Activated gamma-delta T cell treated with anti-CD3 and anti-CD28 coated beads, Interleukin-2, amount 50 U/mL, for 16 hours (primary cell): ENCODE measurements around the gene ELF1.

Source experiments
- DNase-seq: peaks from one replicate; pipeline ENCODE4 v3.0.0-alpha.2; 2020; ENCODE audit warnings: low read depth

ELF1 gene

DNA sequence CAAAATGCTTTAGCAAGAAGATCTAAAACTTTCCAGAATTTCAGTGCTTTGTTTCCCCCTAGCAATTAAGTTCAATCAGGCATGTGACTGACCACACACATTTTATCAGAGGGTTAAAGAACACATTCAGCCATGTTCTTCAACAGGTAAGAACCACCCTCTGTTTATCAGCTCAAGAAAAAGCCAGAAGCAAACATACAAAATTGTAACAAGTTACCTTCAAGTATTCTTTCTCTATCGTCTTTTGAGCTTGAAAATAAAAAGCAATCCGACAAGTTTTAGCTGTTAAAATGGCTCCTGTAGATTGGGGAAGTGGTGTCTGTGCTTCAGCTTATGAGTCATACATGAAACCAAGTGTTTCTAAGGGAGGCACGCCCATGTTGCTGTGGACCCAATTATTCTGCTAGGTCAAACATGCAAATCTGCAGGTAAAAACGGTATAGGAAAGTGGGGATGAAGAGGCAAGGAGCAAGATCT is at the start of gene ELF1:
ELF1 (minus strand) TSS at position 306 of the 477 bp plus-strand sequence. CDS start 37,262 bp downstream, outside the sequence.
- peak; percentile 41 for DNase-seq

DNA sequence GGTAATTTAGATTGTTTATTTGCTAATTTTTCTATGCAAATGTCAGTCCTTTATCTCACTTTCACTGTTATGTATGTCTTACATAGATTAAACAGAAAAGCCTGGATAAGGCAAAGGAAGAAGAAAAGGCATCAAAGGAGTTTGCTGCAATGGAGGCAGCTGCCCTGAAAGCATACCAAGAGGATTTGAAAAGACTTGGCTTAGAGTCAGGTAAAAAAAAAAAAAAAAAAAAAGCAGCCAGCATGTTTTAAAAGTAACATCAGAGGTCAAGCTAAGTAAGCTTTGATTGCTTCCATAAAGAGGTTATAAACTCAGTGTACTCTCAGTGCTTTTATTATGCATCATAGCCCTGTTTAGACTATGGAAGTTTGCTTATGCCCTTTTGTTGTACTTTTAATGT is 46.0 kb upstream of the ELF1 start:
- no peak for DNase-seq

- DNase-seq: no peak
Measured at GRCh38 chr13:41064493-41064892, 45.4 kb upstream of the ELF1 start.

DNA sequence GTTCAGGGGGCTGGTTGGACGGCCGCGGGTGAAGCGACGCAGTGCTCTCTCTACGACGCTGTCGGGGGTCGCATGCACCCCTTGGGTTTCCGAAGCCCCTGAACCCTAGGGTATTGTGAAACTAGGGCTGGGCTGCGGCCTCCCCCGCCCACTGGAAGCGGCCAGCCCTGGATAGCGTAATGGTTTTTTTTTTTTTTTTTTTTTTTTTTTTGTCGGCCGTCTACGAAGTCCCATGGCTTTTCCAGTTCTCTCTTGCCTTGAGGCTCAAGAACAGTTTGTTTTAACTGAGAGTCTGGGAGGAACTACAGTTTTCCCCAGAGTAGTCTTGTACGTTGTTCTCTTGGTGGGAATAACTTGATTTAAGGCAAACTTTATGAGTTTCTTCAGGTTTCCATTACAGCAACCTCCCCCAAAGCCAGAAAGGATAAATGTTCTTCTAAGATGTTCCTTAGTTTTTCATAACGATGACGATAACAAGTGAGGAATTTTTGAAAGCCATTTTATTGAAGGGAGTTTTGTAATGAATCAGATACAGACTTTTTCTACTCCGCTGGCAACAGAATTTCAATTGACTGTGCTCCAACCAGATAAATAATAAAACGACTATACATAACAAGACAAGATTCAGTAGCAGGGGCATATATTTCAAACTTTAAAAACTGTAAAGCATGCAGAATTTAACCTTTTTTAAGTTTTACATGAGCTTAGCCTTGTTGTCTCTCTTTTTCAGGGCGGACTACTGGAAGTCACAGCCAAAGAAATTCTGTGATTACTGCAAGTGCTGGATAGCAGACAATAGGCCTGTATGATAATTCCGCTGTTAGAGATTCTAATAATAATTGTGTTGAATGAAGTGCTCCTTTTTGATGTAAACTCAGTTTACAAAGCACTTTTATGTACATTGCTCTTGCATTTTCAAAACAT is 43.1 kb upstream of the ELF1 start:
- no peak for DNase-seq

DNA sequence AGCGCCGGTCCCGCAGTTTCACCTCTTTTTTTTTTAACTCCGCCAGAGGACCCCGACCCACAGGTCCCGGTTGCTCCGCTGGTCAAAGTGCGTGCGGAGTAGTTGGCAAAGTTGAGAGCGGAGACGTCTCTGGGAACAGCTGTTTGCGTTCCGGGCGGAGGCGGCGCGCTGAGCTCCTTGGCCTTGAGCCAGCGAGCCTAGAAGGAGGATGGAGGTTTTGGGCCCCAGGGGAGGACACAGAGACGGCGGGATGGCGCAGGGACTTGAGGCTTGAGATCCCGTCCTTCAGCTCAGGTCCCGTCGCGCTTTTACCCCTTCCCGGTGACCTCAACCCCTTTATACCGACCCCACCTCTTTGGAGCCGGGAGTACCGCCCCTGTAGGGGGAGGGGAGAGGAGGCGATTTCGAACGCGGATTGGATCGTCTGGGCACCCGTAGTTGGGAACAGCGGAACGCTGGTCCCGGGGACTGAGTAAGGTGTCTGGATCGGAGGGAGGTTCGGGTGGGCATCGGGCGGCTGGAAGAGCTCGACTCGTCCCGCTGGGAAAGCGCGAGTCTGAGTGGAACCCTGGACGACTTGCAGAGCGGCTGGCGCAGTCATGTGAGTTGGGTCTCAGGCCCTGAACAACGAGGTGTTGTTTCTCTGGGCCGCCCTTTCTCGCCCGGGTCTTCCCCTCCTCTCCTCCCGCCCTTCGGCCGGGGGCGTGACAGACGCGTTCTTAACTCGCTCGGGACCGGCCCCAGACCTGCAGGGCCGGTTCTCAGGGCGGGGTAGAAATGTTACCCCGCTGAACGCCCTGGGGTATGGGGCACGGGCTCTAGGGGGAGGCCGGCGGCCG is 42.2 kb upstream of the ELF1 start, which contains the start of gene WBP4:
WBP4 (plus strand) TSS at position 435 of the 839 bp plus-strand sequence; CDS start at position 600, 165 bp downstream.
- peak; percentile 78 for DNase-seq

GRCh38 chr13:41060724-41061074 is 41.6 kb upstream of the ELF1 start:
- DNase-seq: peak; percentile 79

GRCh38 chr13:41060082-41060723 is 41.1 kb upstream of the ELF1 start:
- peak; percentile 65 for DNase-seq

- no peak for DNase-seq
Measured at GRCh38 chr13:41059456-41060081, 40.5 kb upstream of the ELF1 start.

- no peak for DNase-seq
Measured at GRCh38 chr13:41058295-41059070, 39.4 kb upstream of the ELF1 start.

DNA sequence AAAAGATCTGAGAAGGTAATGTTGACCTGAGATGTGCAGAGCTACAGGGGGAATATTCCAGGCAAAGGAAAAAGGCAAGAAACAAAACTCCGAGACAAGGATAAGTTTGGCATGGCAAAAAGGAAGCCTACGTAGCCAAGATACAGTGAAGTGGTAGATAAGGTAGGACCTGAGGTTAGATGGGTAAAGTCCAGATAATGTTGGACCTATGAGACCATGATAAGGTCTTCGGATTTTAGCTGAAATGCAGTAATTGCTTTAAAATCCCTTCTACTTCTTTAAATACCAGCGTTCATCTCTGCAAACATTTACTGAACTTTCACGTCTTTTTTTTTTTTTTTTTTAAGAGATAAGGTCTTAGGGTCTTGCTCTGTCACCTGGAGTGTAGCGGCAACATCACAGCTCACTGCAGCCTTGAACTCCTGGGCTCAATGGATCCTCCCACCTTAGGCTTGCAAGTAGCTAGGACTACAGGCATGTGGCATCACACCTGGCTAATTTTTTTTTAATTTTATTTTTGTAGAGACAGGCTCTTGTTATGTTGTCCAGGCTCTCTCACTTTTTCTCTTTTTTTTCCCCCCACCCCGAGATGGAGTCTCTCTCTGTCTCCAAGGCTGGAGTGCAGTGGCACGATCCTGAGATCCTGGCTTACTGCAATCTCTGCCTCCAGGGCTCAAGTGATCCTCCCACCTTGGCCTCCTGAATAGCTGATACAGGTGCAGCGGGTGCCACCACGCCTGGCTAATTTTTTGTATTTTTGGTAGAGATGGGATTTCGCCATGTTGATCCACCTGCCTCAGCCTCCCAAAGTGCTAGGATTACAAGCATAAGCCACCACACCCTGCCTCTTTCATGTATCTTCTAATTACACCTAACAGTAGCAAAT is 38.0 kb upstream of the ELF1 start:
- no peak for DNase-seq

- no peak for DNase-seq
Measured at GRCh38 chr13:41056194-41056593, 37.1 kb upstream of the ELF1 start.

DNA sequence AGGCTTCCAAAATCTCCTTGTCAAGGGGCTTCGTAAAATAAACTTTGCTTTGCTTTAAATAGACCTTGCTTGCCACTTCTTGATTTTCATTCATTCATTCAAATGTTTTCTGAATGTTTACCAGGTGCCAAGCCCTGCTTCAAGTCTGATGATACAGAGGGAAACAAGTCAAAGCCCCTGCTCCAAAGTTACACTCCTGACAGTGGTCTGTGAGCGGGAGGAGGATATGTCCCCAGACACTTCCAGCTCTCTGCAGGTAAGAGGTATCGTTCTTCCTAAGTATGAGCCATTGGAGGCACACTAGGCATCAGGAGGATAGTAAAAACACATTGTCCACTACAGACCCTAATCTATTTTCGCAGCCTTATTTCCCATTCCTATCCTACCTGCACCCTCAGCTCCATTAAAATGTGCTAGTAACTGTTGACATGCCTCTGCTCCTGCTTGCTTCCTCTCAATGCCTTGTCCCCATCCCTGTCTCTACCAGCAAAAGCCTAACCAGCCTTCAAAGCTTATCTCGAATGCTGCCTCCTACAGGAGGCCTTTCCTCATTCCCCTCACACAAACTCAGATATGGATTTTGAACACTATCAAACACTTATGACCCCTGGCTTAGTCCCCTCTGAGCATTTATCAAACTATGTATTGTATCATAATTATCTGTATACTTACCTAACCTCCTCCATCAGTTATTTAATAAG is 36.0 kb upstream of the ELF1 start:
- no peak for DNase-seq

- DNase-seq: peak; percentile 13
Measured at GRCh38 chr13:41054212-41054877, 35.2 kb upstream of the ELF1 start.

- no peak for DNase-seq
Measured at GRCh38 chr13:41053384-41053826, 34.3 kb upstream of the ELF1 start.

DNA sequence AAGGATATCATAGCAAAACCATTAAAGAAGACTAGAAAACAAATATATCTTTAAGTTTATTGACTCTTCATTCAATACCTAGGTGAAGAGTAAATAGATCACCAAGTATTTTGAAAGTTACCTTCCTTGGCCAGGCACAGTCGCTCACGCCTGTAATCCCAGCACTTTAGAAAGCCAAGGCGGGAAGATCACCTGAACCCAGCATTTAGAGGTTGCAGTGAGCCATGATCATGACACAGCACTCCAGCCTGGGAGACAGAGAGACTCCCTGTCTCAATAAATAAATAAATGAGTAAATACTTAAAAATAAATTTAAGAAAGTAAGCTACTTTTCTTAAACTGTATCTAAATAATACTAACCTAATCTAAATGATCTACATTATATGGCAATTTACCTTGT is 33.3 kb upstream of the ELF1 start:
- DNase-seq: no peak

DNA sequence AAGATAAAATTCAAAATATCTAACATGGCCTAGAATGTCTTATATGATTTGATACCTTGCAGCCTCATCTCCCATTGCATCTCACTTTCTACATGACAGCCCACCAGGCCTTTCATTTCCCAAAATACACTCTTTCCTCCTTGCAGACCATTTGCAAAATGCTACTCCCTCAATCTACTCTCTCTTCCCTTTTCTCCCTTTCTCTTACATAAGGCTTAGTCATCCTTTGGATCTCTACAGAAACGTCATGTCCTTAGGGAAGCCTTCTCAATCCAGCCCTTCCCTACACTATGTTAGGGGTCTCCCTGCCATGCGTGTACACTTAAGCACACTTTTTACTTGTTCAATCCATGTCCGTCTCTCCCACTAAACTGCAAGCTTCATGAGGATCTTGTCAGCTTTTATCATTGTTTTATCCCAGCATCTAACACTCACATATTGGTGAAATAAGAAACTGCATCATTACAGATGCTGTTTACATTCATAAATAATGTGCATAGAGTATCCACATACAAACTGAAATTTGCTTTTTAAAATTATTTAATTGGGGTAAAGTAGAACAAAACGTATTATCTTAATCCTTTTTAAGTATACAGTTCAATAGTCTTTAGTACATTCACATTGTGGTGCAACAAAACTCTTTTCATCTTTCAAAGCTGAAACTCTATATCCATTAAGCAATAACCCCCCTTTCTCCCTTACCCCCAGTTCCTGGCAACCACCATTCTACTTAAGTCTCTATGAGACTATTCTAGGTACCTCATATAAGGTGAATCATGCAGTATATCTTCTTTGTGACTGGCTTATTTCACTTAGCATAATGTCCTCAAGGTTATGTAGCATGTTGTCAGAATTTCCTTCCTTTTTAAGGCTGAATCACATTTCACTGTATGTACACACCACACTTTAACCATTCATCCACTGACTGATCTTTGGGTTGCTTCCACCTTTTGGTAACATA is 30.6 kb upstream of the ELF1 start:
- no peak for DNase-seq

DNA sequence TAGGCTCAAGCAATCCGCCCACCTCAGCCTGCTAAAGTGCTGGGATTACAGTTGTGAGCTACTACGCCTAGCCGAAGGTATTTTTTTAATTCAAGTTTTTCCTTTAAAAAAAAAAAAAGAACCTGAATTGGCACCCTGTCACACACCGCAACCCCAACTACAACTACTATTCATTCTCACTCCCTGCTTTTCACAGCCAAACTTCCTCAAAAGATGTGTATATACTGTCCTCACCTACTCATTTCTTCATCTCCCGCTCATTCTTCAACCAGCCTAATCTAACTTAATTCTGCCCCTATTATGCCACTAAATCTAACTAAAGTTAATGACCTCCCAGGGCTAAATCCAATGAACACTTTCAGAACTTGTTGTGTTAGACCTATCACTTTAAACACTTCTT is 29.5 kb upstream of the ELF1 start:
- DNase-seq: no peak
